GM19397 (cell line): Measurements from ENCODE around the gene CCDC137.

Experiments
- ATAC-seq: cut with Tn5 transposase; IDR thresholded peaks from one replicate; pipeline ENCODE4 v1.9.1; 2021; ENCODE audit warnings: mild to moderate bottlenecking, moderate library complexity; ENCODE audit not compliant: unreplicated experiment

The CCDC137 gene

DNA sequence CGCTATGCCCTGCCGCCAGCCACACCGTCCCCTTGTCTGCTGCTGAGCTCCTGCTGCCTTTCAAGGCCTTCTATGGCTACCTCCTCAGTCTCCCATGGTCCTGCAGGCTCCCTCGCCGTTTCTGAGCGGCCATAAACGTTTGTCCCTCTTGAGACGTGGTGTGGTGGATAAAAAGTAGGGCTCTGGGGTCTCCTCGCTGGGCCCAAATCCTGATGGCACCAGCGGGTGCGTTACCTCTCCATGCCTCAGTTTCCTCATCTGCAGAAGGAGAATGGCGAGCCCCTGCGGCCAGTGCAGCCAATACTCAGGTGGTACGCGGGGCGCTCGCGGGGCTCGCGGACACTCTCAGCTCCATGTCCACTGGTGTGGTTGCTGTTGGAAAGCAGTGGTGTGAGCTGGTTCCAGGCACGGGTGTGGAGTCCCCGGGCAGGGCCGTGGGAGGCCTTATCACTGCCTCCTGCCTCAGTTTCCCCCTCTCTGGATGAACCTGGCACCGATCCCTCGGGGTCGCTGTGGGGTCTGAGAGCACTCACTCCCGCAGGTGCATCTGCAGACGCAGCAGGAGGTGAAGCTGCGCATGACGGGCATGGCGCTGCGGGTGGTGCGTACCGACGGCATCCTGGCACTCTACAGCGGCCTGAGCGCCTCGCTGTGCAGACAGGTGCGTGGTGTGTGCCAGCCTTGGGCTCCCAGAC lies 48.0 kb downstream of the CCDC137 start:
- no peak for ATAC-seq

DNA sequence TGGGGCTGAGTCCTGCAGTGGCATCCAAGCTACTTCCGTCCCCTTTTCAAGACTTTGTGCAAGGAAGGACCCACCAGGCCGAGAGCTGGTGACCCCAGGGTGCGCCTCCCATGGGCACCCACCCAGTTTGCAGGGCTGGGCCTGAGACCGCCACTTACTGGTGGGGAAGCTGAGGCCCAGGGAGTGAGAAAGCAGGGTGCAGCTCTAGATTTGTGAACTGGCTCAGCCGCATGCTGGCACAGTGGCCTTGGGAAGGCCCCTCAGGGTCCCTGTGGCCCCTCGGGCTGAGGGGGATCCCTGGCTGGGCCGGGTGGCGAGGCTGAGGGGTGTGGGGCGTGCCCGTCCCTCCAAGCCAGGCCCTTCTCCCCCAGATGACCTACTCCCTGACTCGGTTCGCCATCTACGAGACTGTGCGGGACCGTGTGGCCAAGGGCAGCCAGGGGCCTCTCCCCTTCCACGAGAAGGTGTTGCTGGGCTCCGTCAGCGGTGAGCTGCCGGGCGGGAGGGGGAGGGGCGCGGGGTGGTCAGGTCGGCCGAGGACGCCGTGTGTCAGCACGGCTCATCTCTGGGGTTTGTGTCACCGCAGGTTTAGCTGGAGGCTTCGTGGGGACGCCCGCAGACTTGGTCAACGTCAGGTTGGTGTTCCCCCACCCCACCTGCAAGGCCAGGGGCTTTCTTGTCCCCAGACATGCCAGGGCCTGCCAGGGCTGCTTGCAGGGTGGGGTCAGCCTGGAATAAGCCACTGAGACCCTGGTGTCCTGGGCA lies 48.8 kb downstream of the CCDC137 start:
- no peak for ATAC-seq

DNA sequence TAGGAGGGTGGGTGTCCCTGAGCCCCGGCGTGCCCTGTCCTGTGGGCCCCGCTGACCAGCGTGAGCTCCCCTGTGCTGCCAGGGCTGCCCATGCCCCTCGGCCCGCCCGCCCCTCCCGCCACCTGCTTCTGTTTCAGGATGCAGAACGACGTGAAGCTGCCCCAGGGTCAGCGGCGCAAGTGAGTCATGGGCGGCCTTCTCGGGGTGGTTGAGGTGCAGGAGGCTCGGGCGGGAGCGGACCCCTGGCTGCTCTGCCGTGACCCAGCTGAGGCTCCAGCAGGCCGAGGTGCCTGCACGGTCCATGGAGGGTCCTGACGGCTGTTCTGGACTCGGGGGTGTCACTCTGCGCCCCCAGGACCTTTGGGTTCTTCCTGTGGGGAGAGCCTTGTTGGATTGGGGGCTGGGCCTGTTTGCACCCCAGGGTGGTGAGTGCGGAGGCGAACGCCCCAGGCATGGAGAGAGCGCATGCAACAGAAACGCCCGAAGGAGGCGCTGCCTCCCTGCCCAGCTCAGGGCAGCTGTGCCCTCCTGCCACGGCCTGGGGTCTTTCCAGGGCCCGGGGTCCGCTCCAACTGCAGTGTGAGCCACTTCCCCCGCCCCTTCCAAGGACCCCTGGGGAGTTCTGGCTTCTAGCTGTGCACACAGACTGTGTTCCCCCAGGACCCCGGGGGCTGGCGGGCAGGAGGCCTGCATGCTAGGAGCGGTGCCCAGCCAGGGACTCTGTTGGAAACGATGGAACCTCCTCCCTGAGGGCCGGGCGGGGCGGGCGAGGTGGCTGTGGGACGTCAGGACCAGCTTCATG lies 49.5 kb downstream of the CCDC137 start:
- no peak for ATAC-seq

DNA sequence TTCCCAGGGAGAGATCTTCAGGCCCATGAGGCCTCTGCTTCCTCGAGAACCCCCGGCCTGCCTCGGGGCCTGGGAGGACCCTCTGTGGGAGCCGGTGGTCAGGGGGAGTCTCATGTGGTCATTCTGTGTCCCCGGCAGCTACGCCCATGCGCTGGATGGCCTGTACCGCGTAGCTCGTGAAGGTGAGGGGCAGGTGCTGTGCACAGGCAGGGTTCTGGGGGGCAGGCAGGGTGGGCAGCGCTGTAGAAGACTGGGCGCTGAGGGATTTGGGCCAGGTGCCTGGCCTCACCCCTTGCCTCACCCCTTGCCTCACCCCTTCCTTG lies 50.1 kb downstream of the CCDC137 start:
- ATAC-seq, result no peak

DNA sequence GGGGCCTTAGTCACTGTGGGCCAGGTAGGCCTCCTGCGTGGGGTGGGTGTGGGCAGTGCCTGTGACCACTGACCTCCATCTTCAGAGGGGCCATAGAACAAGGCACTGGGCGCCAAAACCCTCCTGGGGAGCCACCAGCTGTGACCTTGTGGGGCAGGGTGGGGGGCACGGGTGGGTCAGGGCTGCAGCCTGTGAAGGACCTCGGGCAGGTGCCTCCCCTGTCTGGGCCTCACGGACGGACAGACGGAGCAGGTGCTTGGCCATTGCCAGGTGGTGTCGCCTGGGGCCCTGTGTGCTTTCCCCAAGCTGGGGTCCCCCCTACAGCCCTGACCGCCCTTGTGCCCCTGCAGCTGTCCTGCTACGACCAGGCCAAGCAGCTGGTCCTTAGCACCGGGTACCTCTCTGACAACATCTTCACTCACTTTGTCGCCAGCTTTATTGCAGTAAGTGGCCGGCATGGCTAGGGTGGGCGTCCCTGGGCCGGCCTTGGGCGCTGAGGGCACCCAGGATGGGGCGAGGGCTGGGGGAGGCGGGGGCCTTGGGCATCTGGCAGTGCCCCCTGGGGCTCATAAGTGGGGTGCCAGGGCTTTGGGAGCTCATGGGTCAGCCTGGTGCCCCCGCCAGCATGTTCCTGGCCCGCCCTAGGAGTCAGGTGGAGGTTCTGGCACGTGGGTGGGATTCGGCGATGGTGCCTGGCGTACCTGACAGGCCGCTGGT lies 50.7 kb downstream of the CCDC137 start:
- no peak for ATAC-seq

DNA sequence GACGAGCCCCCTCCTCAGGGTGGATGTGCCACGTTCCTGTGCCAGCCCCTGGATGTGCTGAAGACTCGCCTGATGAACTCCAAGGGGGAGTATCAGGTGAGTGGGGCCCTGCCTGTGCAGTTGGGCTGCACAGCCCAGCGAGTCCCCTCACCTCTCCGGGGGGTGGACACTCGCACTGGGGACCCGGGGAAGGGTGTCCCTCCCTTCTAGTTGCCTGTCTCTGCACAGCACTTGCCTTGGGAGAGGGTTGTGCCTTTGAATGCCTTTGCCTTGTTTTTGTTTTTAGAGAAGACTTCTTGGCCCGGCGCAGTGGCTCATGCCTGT lies 51.2 kb downstream of the CCDC137 start:
- ATAC-seq, result no peak

DNA sequence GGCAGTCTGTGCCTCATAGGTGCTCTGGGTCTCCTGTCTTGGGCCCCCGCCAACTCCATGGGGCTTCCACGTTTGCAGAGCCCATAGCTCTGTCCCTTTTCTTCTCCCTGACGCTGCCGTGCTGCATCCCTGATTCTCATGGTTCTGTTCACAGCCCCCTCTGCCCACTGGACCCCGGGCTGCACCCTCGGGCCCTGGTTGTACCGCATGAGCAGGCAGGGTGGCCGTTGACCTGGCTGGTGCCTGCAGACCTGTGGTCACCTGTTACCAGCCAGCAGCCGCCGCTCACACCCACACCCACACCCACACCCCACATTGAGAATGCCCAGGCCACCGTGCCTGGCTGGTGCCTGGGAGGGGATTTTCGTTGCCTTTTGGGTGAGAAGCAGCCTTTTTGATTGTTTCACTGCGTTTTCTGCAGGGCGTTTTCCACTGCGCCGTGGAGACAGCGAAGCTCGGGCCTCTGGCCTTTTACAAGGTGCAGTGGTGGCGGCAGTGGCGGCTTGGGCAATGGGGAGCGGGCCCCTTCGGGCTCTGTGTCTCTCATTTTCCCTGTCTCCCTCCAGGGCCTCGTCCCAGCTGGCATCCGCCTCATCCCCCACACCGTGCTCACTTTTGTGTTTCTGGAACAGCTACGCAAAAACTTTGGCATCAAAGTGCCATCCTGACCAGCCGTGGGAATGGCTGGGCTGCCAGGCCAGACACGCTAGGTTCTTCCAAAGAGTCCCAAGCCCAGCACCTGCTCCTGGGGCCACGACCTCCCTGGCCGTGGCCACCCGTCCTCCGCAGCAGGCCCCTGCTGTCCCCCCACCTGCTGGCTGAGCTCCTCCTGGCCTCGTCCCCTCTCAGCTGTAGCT lies 53.1 kb downstream of the CCDC137 start:
- ATAC-seq, result no peak

DNA sequence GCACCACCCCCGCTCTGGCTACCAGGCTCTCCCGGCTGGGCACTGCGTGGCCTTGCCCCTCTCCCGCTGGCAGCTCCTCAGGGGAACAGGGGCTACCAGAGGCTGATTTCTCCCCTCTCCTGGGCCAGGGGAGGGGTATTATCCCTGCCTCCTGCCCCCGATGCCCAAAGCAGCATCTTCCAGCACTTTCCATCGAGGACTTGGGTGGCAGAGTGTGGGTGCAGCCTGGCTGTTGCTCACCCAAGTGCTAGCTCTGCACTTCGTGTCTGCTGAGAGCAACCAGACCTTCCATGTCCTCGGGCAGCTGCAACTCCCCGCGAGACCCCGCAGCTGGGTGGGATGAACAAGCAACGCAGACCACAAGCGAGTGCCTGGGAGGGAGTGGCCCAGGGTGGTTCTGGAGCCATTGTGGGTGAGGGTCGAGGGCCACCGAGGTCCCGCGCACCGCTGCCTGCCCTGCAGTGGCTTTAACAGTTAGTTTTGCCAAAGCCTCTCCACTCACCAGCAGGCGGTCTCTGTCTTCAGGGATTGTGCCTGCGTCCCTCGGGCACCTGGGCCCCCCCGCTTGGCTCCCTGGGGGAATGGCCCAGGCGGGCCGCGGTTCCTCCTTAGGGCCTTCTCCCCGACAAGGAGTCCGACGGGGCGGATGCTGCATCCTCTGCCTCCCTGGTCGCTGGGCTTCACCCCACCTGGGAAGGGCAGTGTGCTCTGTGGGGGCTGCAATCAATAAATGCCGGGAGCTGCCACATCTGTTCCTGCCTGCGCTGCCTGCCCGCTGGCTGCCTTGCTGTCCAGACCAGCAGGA lies 53.9 kb downstream of the CCDC137 start:
- ATAC-seq, result no peak

DNA sequence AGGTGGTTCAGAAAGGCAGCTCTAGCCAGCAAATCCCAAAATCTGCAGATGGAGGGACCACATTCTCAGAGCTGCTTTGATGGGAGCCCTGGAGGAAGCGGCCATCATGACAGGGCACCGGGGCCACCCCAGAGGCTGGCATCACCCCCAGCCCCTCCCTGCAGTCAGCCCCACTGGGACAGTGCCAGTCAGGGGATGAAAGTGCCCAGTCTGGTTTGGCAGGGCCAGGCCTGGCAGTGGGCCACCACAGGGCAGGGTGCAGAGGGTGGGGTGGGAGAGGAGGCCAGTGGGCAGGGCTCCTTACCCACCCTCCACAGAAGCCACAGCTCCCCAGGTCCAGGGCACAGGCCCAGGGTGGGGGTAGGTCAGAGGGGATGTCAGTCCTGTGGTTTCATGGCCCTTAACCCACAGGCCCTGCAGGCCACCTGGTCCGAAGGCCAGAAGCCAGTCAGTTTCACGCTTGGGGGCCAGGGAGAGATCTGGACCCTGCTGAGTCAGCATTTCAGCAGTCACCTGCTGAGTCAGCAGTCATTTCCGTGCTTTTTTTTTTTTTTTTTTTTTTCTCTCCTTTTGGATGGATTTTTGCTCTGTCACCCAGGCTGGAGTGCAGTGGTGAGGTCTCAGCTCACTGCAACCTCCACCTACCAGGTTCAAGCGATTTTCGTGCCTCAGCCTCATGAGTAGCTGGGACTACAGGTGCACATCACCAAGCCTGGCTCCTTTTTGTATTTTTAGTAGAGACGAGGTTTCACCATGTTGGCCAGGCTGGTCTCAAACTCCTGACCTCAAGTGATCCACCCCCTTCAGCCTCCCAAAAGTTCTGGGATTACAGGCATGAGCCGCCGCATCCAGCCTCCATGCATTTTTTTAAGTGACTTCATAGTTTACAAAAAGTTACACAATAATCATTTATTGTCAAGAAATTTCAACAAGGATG lies 55.9 kb downstream of the CCDC137 start:
- ATAC-seq, result no peak
